Stimulated activated CD4-positive, alpha-beta T cell treated with anti-CD3 and anti-CD28 coated beads, Interleukin-2, amount 100 ng/mL, for 4 hours (primary cell): ENCODE measurements around the gene SLA2.

Source experiments
- DNase-seq: peaks from one replicate; pipeline ENCODE4 v3.0.0-alpha.2; 2020; ENCODE audit warnings: low read depth

SLA2 gene

GRCh38 chr20:36607586-36608387 lies 38.2 kb downstream of the SLA2 start:
- DNase-seq = no peak

GRCh38 chr20:36606158-36607066 lies 39.6 kb downstream of the SLA2 start:
- DNase-seq = no peak

GRCh38 chr20:36605399-36606157 lies 40.4 kb downstream of the SLA2 start, which contains the start of gene RAB5IF:
RAB5IF (plus strand) TSS chr20:36605779; CDS start chr20:36605952, 173 bp downstream.
- DNase-seq = peak; percentile 98

DNA sequence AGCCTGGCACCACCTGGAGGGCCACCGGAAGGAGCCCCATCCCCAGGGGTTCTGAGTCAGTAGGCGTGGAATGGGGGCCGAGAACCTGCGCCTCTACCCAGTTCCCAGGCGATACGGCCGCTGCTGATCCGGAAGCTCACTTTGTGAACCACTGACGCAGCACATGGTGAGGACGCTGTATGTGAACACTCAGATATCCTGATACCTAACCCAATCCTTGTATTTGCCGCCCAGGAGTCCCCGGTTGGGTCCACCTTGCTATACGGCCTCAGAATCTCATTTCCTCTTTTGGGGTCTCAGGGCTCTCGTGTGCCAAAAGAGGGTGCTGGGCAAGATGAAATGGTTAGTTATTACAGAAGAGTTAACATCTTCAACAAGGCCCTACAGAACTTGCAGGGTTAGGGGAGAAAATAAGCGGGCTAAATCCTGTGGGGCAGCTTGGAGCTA lies 41.0 kb downstream of the SLA2 start:
- peak; percentile 31 for DNase-seq

DNA sequence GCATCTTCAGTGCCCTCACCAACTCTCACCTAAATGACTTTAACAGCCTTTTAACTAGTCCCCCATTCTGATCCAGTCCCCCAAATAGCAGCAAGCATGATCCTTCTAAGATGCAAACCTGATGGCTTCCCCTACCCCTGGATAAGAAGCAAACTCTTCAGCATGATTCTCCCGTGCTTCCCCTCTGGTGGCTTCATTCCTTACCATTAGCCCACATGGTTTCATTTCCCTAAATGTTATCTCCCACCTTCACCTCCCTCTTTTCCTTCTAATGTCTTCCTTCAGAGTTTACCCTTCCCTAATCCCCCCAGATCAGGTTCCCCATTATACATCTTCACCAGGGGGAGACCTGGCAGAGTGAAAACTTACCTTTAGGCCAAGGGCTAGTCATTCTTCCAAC lies 44.5 kb downstream of the SLA2 start:
- no peak for DNase-seq

DNA sequence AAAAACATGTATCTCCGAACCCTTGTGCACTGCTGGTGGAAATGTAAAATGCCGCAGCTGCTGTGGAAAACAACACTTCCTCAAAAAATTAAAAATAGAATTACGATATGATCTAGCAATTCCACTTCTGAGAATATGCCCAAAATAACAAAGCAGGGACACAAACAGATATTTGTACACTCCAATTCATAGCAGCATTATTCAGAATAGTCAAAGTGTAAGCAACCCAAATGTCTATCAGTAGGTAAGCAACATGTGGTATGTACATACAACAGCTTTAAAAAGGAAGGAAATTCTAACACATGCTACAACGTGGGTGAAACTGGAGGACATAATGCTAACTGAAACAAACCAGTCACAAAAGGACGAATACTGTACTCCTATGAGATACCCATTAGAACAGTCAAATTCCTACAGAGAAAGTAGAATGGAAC lies 46.1 kb downstream of the SLA2 start:
- no peak for DNase-seq

DNA sequence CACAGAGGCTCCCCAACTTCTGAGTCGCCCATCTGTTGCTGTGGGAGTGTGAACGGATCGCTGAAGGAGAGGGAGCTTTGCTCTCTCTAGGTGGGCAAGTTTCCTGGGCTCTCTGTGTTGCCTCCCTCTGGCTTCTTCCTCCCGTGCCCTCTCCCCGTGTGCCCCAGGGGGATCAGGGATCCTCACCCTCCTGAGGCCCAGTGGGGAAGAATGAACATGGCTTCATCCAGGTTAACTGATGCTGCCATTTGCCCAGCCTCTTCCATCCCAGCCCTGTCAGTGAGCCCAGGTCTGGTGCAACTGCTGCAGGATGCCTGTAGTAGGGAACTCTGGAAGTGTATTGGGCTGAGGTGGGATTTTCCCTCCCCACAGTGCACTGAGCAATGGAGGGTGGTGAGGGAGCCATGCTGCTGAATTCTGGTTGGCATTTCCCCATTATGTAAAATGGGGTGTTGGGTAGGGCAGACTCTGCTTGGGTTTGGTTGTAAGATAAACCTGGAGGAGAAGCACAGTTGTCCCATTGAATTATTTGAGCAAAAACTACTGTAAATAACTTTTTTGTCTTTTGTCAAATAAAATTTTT lies 52.6 kb downstream of the SLA2 start:
- no peak for DNase-seq

DNA sequence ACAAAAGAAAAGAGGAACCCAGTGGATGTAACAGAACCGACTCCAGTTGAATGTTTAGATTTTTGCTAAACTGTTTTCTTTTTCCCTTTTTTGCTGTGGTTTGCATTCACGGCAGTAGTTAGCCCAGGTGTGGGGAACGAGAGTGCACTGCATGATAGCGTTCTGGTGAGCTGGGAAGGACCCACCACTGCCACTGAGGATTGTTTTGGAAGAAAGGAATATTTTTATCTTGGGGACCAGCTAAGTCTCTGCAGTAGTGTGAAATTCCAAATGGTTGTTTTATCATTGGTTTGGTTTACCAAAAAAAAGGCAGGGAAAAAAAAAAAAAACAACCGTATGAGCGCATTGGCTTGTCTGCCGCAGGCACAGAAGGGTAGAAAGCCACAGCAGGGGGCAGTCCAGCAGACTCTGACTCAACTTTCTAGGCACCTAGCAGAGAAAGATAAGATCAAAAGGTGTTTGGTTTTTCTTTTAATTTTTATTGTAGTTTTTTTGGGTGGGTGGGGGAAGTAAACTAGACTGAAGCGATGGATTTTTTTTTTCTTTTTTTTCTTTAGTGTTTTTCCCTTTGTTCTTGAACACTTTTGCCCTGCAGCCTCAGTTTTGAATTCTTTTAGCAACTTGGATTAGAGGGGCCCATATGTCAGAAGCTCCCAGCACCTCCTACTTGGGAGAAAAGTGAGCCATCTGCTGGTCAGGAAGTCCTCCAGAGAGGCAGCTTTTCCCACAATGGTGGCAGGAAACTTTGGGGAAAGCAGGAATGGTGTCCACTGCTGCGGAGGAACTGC lies 53.9 kb downstream of the SLA2 start:
- peak; percentile 57 for DNase-seq

DNA sequence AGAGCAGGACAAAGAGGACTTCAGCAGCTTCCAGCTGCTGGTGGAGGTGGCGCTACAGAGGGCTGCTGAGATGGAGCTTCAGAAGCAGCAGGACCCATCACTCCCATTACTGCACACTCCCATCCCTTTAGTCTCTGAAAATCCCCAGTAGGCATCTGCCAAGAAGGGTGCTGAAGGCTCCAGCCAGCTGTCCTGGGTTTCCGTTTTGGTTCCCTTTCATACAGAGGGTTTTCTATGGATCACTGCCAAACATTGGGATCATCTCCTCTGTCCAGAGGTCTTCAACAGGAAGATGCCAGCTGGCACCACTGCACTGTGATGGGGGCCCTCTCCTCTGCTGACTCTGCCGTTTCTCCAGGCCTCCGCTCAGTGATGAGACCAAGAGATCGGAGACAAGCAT lies 54.7 kb downstream of the SLA2 start:
- DNase-seq = no peak

DNA sequence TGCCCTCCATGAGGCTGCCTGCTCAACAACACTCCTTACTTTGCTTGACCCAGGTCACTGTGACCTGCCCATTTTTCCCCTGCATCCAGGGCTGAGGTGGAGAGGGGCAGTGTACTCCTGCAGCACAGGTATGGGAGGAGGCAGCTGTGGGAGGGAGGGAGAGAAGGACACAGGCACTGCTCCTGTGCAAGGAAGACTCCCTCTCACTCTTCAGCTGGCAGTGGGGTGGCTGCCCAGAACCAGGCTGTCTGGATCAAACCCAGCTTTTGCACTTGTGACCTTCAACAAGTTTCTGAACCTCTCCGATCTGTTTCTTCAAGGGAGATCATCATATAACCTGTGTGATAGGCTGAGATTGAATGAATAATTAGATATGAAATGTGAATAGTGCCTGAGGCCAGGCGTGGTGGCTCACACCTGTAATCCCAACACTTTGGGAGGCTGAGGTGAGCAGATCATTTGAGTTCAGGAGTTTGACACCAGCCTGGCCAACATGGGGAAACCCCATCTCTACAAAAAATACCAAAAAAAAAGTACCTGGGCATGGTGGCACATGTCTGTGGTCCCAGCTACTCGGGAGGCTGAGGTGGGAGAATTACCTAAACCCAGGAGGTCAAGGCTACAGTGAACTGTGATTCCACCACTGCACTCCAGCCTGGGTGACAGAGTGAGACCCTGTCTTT lies 58.5 kb downstream of the SLA2 start:
- no peak for DNase-seq

DNA sequence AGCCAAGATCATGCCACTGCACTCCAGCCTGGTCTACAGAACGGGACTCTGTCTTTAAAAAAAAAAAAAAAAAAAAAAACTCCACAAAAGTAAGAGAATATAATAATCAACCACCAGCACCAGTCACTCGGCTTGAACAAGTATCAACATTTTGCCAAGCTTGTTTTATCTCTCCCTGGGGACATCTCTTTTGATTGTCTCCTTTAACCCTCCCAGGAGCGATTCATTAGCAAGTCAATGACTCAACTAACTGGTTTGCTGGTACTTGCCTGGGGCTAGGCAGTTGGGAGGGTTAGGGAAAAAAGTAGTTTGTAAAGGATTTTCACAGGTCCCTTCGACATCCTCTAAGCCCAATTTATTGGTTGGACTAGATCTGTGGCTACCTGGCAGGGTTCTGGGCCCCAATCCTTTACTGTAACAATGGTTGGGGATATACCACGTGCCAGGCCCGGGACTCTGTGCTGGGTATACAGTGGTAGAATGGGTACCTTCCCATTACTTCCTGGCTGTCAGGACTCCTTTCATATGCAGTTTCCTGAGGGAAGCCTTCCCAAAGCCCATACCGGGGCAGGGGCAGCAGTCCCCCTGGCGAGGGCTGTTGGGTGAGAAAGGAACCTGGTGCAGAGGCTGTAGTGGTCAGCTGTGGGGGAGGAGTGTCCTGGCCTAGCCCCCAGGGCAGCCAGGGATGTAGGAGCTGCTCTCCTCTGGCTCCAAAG lies 60.4 kb downstream of the SLA2 start:
- no peak for DNase-seq

DNA sequence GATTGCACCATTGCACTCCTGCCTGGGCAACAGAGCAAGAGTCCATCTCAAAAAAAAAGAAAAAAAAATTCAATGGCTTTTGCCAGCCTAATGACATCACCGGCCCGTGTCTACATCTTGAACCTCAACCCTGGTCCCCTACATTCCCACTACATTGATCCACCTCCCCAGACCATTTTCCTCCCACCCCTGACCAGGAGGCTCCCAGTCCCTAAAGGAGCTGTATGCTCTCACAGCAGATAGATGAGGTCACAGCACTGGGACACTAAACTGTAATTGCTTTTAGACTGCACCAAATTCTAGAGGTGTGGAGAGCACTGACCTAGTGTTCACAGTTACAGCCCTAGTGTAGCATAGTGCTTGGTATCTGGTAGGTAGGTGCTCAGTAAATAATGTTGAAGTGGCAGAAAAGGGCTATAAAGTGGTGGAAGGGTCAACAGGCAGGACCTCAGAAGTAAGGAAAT lies 61.9 kb downstream of the SLA2 start:
- DNase-seq = no peak

DNA sequence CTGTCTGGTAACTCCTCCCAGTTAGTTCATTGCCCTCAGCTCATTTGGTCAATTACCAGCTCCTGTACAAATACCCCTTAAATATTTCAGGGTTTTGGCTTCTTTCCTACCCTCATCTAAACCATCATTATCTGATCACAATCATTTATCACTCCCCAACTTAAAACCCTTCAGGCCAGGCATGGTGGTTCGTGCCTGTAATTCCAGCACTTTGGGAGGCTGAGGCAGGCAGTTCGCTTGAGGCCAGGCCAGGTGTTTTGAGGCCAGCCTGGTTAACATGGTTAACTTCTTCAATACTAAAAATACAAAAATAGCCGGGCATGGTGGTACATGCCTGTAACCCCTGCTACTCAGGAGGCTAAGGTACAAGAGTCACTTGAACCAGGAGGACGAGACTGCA lies 63.2 kb downstream of the SLA2 start:
- DNase-seq = no peak

GRCh38 chr20:36582322-36582721 lies 63.7 kb downstream of the SLA2 start:
- DNase-seq = no peak

GRCh38 chr20:36579996-36580545 lies 65.9 kb downstream of the SLA2 start:
- DNase-seq = no peak

DNA sequence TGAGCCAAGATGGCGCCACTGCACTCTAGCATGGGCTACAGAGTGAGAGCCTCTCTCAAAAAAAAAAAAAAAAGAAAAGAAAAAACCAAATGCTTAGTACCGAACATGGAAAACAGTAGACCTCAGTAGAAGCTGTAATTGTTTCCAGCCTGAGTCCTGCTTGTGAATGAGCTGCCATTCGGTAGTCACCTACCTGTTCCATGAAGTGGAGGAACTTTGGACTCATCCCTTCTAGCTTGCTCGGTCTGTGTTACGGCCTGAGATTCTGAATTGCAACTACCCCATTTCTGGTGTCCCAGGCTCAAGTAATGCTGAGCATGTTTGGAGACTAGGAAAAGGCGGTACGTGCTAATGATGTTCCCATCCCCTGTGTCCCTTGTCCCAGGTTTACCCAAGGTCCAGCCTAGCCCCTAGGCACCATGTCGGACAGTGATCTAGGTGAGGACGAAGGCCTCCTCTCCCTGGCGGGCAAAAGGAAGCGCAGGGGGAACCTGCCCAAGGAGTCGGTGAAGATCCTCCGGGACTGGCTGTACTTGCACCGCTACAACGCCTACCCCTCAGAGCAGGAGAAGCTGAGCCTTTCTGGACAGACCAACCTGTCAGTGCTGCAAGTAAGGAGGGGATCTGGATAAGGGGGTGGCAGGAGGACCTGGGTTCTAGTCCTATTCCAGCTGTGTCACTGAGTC lies 67.5 kb downstream of the SLA2 start:
- DNase-seq = no peak

DNA sequence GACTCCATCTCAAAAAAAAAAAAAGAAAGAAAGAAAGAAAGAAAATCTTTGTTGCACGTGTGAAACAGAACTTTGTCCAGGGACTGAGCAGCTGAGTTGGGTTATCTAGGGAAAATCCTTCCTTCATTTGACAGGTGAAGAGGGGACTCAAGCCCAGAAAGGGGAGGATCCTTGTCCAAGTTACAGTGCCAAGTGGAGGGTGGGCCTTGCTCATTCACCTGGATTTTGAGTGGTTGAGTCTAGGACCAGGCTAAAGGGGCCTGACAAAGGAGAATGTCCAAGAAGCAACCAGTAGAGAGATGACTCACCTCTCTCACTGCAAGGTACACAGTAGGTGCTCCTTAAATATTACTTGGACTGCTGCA lies 69.9 kb downstream of the SLA2 start:
- no peak for DNase-seq

DNA sequence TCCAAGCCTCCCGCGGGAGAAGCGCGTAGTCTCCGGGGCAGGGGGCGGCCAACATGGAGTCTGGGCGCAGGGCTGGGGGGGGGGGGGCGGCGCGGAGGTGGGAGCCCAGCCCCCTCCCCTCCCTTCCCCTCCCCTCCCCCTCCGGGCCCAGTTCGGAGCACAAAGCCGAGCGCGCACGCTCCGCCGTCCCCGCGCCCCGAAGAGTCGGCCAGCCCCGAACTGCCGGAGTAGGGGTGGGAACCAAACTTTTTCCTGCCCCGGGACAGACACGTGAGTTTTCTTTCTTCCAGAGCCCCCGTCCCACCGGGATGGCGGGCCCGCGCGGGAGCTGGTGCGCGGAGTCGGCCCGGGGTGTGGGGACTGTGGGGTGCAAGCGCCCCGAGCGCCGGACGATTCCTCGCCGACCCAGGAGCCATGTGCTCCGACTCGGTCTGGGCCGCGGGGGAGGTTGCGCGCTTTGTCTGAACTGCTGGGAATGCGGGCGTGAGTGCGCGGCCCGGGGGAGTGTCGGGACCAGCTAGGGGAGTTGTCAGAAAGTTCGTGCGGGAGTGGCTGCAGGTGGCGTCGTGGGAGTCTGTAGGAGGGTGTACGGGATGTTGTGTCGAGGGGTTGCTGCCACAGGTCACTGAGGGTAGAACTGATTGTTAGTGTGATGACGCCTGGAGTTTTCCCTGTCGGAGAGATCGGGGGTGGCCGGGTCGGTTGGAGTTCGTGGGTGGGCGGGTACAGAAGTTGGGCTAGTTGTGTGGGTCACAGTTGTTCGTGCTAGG lies 71.4 kb downstream of the SLA2 start:
- DNase-seq = peak; percentile 67
